ENCODE measurements around the gene ABHD17C.

ABHD17C gene

GRCh38 chr15:80790236-80790635, 95.1 kb downstream of the ABHD17C start:
- no peak for DNase-seq

GRCh38 chr15:80791004-80791403, 95.9 kb downstream of the ABHD17C start:
- DNase-seq = no peak

- DNase-seq = no peak
Measured at GRCh38 chr15:80796407-80796806, 101.3 kb downstream of the ABHD17C start.

GRCh38 chr15:80798911-80799310, 103.8 kb downstream of the ABHD17C start:
- DNase-seq = no peak

- no peak for DNase-seq
Measured at GRCh38 chr15:80800067-80800466, 105.0 kb downstream of the ABHD17C start.

GRCh38 chr15:80801891-80802680, 107.0 kb downstream of the ABHD17C start:
- DNase-seq = no peak

- DNase-seq = peak; percentile 32
Measured at GRCh38 chr15:80803580-80804525, 108.7 kb downstream of the ABHD17C start.

GRCh38 chr15:80804970-80805495, 109.9 kb downstream of the ABHD17C start:
- no peak for DNase-seq

Data from stimulated activated CD4-positive, alpha-beta T cell treated with anti-CD3 and anti-CD28 coated beads, Interleukin-12 subunit alpha, Interleukin-12 subunit beta, amount 100 ng/mL, for 4 hours (primary cell).